H1 (cell line): ENCODE data around the gene EBF3.

Experiments used
- CEBPB ChIP-seq: IDR thresholded peaks from 2 replicates; pipeline ENCODE4 v1.6.1; 2012; ENCODE audit warnings: low read depth, low read length
- CTCF ChIP-seq, 3 experiments: IDR thresholded peaks; 1 replicate in 2 of 3; 2 replicates in 1 of 3; pipeline versions ENCODE4 v1.5.1 to v1.6.1; 2011; ENCODE audit warnings: low read length in 3 of 3, mild to moderate bottlenecking in 3 of 3, inconsistent platforms in 2 of 3, low read depth in 1 of 3, moderate library complexity in 1 of 3; ENCODE audit not compliant: insufficient read depth in 1 of 3; ENCODE audit errors: control extremely low read depth in 1 of 3
- POLR2AphosphoS5 ChIP-seq: IDR thresholded peaks from 2 replicates; pipeline ENCODE4 v1.6.1; 2011; ENCODE audit warnings: low read depth, low read length

- no peak for TF ChIP-seq CTCF (IDR thresholded peaks at IDR 0.05; ENCODE audit: control extremely low read depth in 1 of 3, insufficient read depth in 1 of 3, low read depth in 1 of 3, low read length in 3 of 3)
- no peak for TF ChIP-seq POLR2AphosphoS5
- TF ChIP-seq CEBPB, result no peak
Observed at GRCh38 chr10:129951101-129951969, 12.7 kb downstream of the EBF3 start.
